ENCODE results near the gene SLC51A. TPM values are rescaled to one million over a fixed set of nuclear protein-coding genes. Genes with fewer than 3 reads are reported as not detected.
"Not testable (repeated sequence)": the region's sequence is repeated elsewhere in the genome, so short reads cannot be mapped to it uniquely, and the experiment has no call there.

The SLC51A gene
- polyA plus RNA-seq, 2 donors = 0.21 to 0.69 TPM

- no peaks in the 10 kb centered on the region for H3K27me3 ChIP-seq (ENCODE audit: control insufficient read depth in 1 of 2, insufficient read depth in 2 of 2, low read length in 2 of 2)
- no peak overlapping the region for H3K27ac ChIP-seq (ENCODE audit: low read depth in 2 of 2, low read length in 1 of 2)
- peaks cover 0 to 5% of the 10 kb centered on the region in 2 donors for H3K9me3 ChIP-seq (ENCODE audit: control insufficient read depth in 2 of 2, insufficient read depth in 1 of 2, low read depth in 1 of 2, low read length in 1 of 2)
- no peak overlapping the region for H3K4me3 ChIP-seq (ENCODE audit: low read depth in 1 of 2, low read length in 2 of 2)
- 41 to 62% methylated on average over 21 of the region's 21 CpGs for WGBS, 2 donors
- peaks cover 3 to 6% of the 10 kb centered on the region in 2 donors for H3K4me1 ChIP-seq (ENCODE audit: control insufficient read depth in 2 of 2, insufficient read depth in 2 of 2, low read length in 1 of 2)
- no peaks in the 10 kb centered on the region for H3K36me3 ChIP-seq (ENCODE audit: control insufficient read depth in 2 of 2, insufficient read depth in 2 of 2, low read length in 1 of 2)
Observed at GRCh38 chr3:196202516-196202970, 13.8 kb upstream of the SLC51A start.

- Histone ChIP-seq H3K4me3 (ENCODE audit: low read depth in 1 of 2, low read length in 2 of 2) (no peak overlapping the region), H3K9me3 (ENCODE audit: control insufficient read depth in 2 of 2, insufficient read depth in 1 of 2, low read depth in 1 of 2, low read length in 1 of 2) (peaks cover 0 to 5% of the 10 kb centered on the region in 2 donors), H3K36me3 (ENCODE audit: control insufficient read depth in 2 of 2, insufficient read depth in 2 of 2, low read length in 1 of 2) (no peaks in the 10 kb centered on the region), H3K4me1 (ENCODE audit: control insufficient read depth in 2 of 2, insufficient read depth in 2 of 2, low read length in 1 of 2) (peaks cover 3 to 6% of the 10 kb centered on the region in 2 donors), H3K27ac (ENCODE audit: low read depth in 2 of 2, low read length in 1 of 2) (no peak overlapping the region), H3K27me3 (ENCODE audit: control insufficient read depth in 1 of 2, insufficient read depth in 2 of 2, low read length in 2 of 2) (no peaks in the 10 kb centered on the region)
- 86 to 88% methylated on average over 3 of the region's 3 CpGs for WGBS, 2 donors
Observed at GRCh38 chr3:196203846-196204245, 12.5 kb upstream of the SLC51A start.

GRCh38 chr3:196205442-196206205 lies 10.7 kb upstream of the SLC51A start:
- H3K4me3 ChIP-seq (ENCODE audit: low read depth in 1 of 2, low read length in 2 of 2); H3K4me1 ChIP-seq (ENCODE audit: control insufficient read depth in 2 of 2, insufficient read depth in 2 of 2, low read length in 1 of 2); H3K36me3 ChIP-seq (ENCODE audit: control insufficient read depth in 2 of 2, insufficient read depth in 2 of 2, low read length in 1 of 2); H3K9me3 ChIP-seq (ENCODE audit: control insufficient read depth in 2 of 2, insufficient read depth in 1 of 2, low read depth in 1 of 2, low read length in 1 of 2); H3K27ac ChIP-seq (ENCODE audit: low read depth in 2 of 2, low read length in 1 of 2); H3K27me3 ChIP-seq (ENCODE audit: control insufficient read depth in 1 of 2, insufficient read depth in 2 of 2, low read length in 2 of 2): not testable (repeated sequence)
- WGBS, 2 donors = 83 to 85% methylated on average over 9 of the region's 9 CpGs

GRCh38 chr3:196207159-196207832 lies 9.0 kb upstream of the SLC51A start:
- Histone ChIP-seq H3K4me1 (ENCODE audit: control insufficient read depth in 2 of 2, insufficient read depth in 2 of 2, low read length in 1 of 2) (peaks cover 3 to 6% of the 10 kb centered on the region in 2 donors), H3K9me3 (ENCODE audit: control insufficient read depth in 2 of 2, insufficient read depth in 1 of 2, low read depth in 1 of 2, low read length in 1 of 2) (peaks cover 0 to 5% of the 10 kb centered on the region in 2 donors), H3K27me3 (ENCODE audit: control insufficient read depth in 1 of 2, insufficient read depth in 2 of 2, low read length in 2 of 2) (no peaks in the 10 kb centered on the region), H3K4me3 (ENCODE audit: low read depth in 1 of 2, low read length in 2 of 2) (peak overlapping the region in 1 of 2 donors; percentile 13), H3K36me3 (ENCODE audit: control insufficient read depth in 2 of 2, insufficient read depth in 2 of 2, low read length in 1 of 2) (no peaks in the 10 kb centered on the region), H3K27ac (ENCODE audit: low read depth in 2 of 2, low read length in 1 of 2) (no peak overlapping the region)
- WGBS, 2 donors = 21 to 22% methylated on average over 29 to 42 of the region's 70 CpGs

GRCh38 chr3:196207833-196208607 lies 8.3 kb upstream of the SLC51A start:
- H3K4me3 ChIP-seq (ENCODE audit: low read depth in 1 of 2, low read length in 2 of 2) = no peak overlapping the region
- no peak overlapping the region for H3K27ac ChIP-seq (ENCODE audit: low read depth in 2 of 2, low read length in 1 of 2)
- peaks cover 0 to 3% of the 10 kb centered on the region in 2 donors for H3K4me1 ChIP-seq (ENCODE audit: control insufficient read depth in 2 of 2, insufficient read depth in 2 of 2, low read length in 1 of 2)
- peaks cover 0 to 5% of the 10 kb centered on the region in 2 donors for H3K9me3 ChIP-seq (ENCODE audit: control insufficient read depth in 2 of 2, insufficient read depth in 1 of 2, low read depth in 1 of 2, low read length in 1 of 2)
- WGBS, 2 donors = 33 to 44% methylated on average over 44 to 49 of the region's 49 CpGs
- H3K36me3 ChIP-seq (ENCODE audit: control insufficient read depth in 2 of 2, insufficient read depth in 2 of 2, low read length in 1 of 2) = no peaks in the 10 kb centered on the region
- no peaks in the 10 kb centered on the region for H3K27me3 ChIP-seq (ENCODE audit: control insufficient read depth in 1 of 2, insufficient read depth in 2 of 2, low read length in 2 of 2)

- 91 to 93% methylated on average over 24 of the region's 24 CpGs for WGBS, 2 donors
- Histone ChIP-seq H3K27ac (ENCODE audit: low read depth in 2 of 2, low read length in 1 of 2) (no peak overlapping the region), H3K27me3 (ENCODE audit: control insufficient read depth in 1 of 2, insufficient read depth in 2 of 2, low read length in 2 of 2) (no peaks in the 10 kb centered on the region), H3K4me3 (ENCODE audit: low read depth in 1 of 2, low read length in 2 of 2) (no peak overlapping the region), H3K36me3 (ENCODE audit: control insufficient read depth in 2 of 2, insufficient read depth in 2 of 2, low read length in 1 of 2) (no peaks in the 10 kb centered on the region), H3K4me1 (ENCODE audit: control insufficient read depth in 2 of 2, insufficient read depth in 2 of 2, low read length in 1 of 2) (peaks cover 0 to 3% of the 10 kb centered on the region in 2 donors), H3K9me3 (ENCODE audit: control insufficient read depth in 2 of 2, insufficient read depth in 1 of 2, low read depth in 1 of 2, low read length in 1 of 2) (peaks cover 0 to 5% of the 10 kb centered on the region in 2 donors)
Observed at GRCh38 chr3:196208942-196209695, 7.2 kb upstream of the SLC51A start.

GRCh38 chr3:196209944-196210672 lies 6.2 kb upstream of the SLC51A start:
- not testable (repeated sequence) for H3K9me3 ChIP-seq (ENCODE audit: control insufficient read depth in 2 of 2, insufficient read depth in 1 of 2, low read depth in 1 of 2, low read length in 1 of 2); H3K27ac ChIP-seq (ENCODE audit: low read depth in 2 of 2, low read length in 1 of 2); H3K27me3 ChIP-seq (ENCODE audit: control insufficient read depth in 1 of 2, insufficient read depth in 2 of 2, low read length in 2 of 2); H3K4me1 ChIP-seq (ENCODE audit: control insufficient read depth in 2 of 2, insufficient read depth in 2 of 2, low read length in 1 of 2); H3K36me3 ChIP-seq (ENCODE audit: control insufficient read depth in 2 of 2, insufficient read depth in 2 of 2, low read length in 1 of 2); H3K4me3 ChIP-seq (ENCODE audit: low read depth in 1 of 2, low read length in 2 of 2)
- 87 to 94% methylated on average over 11 of the region's 11 CpGs for WGBS, 2 donors

GRCh38 chr3:196210673-196211556 lies 5.4 kb upstream of the SLC51A start, which contains the start of gene ZDHHC19:
ZDHHC19 (minus strand) TSS chr3:196211400; CDS start chr3:196211315, 85 bp downstream.
- H3K4me3 ChIP-seq (ENCODE audit: low read depth in 1 of 2, low read length in 2 of 2) = no peak within 1 kb of the TSS
- WGBS, 2 donors = 74 to 78% methylated on average over 23 of the region's 23 CpGs

More at GRCh38 chr3:196210673-196211556, 5.4 kb upstream of the SLC51A start, which contains the start of gene ZDHHC19:
- no peaks in the 10 kb centered on the region for H3K36me3 ChIP-seq (ENCODE audit: control insufficient read depth in 2 of 2, insufficient read depth in 2 of 2, low read length in 1 of 2)
- no peaks in the 10 kb centered on the region for H3K27me3 ChIP-seq (ENCODE audit: control insufficient read depth in 1 of 2, insufficient read depth in 2 of 2, low read length in 2 of 2)
- H3K9me3 ChIP-seq (ENCODE audit: control insufficient read depth in 2 of 2, insufficient read depth in 1 of 2, low read depth in 1 of 2, low read length in 1 of 2) = peaks cover 0 to 5% of the 10 kb centered on the region in 2 donors
- no peak within 1 kb of the TSS for H3K27ac ChIP-seq (ENCODE audit: low read depth in 2 of 2, low read length in 1 of 2)
- H3K4me1 ChIP-seq (ENCODE audit: control insufficient read depth in 2 of 2, insufficient read depth in 2 of 2, low read length in 1 of 2) = peaks cover 0 to 3% of the 10 kb centered on the region in 2 donors
